ENCODE data around the gene TANC2.

TANC2 gene

DNA sequence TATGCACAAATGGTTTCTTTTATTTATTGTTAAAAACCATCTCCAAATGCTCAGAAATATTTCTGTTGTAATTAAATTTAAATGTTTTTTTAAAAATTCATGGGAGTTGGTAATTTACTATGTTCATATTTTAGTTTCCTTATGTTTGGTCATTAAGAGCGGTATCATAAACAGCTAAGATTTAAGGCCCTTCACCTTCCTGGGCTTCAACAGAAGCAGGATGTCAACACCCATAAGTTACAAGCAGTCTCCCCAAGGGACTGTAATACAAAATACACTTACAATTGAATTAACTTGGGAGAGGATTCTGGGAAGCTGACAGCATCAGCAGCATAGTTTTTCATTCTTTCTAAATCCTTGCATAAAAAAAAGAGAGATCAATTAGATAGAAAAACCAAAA lies 30.9 kb upstream of the TANC2 start:
- Histone ChIP-seq H3K9ac (ENCODE audit: low read length) (no peak overlapping the region), H3K36me3 (ENCODE audit: control insufficient read depth, insufficient read depth, low read length) (no peaks in the 10 kb centered on the region), H3K27ac (ENCODE audit: low read depth, low read length) (no peak overlapping the region), H3K4me3 (ENCODE audit: low read length) (no peak overlapping the region), H3K27me3 (ENCODE audit: control insufficient read depth, insufficient read depth, low read length) (no peaks in the 10 kb centered on the region), H3K4me1 (ENCODE audit: control insufficient read depth, insufficient read depth, low read length) (no peaks in the 10 kb centered on the region)

DNA sequence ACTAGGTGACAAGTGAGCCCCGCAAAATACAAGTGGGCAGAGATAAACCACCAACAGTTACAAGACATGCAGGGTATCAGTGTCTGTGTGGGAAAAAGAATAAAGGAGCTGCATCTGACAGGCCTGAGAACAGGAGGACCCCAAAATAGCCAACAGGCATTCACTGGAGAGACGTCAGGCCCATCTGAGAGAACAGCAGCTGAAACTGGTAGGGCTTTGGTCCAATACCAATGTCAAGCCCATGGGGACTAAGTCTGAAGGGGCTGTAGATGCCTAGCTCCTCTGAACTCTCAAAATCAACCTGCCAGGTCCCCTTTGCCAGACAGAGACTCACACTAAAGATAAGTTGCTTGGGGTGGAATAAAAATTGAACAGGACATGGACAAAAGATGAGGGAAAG lies 30.5 kb upstream of the TANC2 start:
- Histone ChIP-seq H3K27ac (ENCODE audit: low read depth, low read length) (no peak overlapping the region), H3K36me3 (ENCODE audit: control insufficient read depth, insufficient read depth, low read length) (no peaks in the 10 kb centered on the region), H3K9ac (ENCODE audit: low read length) (no peak overlapping the region), H3K4me1 (ENCODE audit: control insufficient read depth, insufficient read depth, low read length) (no peaks in the 10 kb centered on the region), H3K4me3 (ENCODE audit: low read length) (no peak overlapping the region), H3K27me3 (ENCODE audit: control insufficient read depth, insufficient read depth, low read length) (no peaks in the 10 kb centered on the region)

- H3K4me3 ChIP-seq (ENCODE audit: low read length) = no peak overlapping the region
- H3K36me3 ChIP-seq (ENCODE audit: control insufficient read depth, insufficient read depth, low read length) = no peaks in the 10 kb centered on the region
- H3K27me3 ChIP-seq (ENCODE audit: control insufficient read depth, insufficient read depth, low read length) = no peaks in the 10 kb centered on the region
- no peaks in the 10 kb centered on the region for H3K4me1 ChIP-seq (ENCODE audit: control insufficient read depth, insufficient read depth, low read length)
- no peak overlapping the region for H3K27ac ChIP-seq (ENCODE audit: low read depth, low read length)
- H3K9ac ChIP-seq (ENCODE audit: low read length) = no peak overlapping the region
Observed at GRCh38 chr17:62937606-62938005, 28.4 kb upstream of the TANC2 start.

GRCh38 chr17:62941358-62941991 lies 24.6 kb upstream of the TANC2 start:
- Histone ChIP-seq H3K4me3 (ENCODE audit: low read length) (no peak overlapping the region), H3K27me3 (ENCODE audit: control insufficient read depth, insufficient read depth, low read length) (no peaks in the 10 kb centered on the region), H3K36me3 (ENCODE audit: control insufficient read depth, insufficient read depth, low read length) (no peaks in the 10 kb centered on the region), H3K9ac (ENCODE audit: low read length) (no peak overlapping the region), H3K4me1 (ENCODE audit: control insufficient read depth, insufficient read depth, low read length) (no peaks in the 10 kb centered on the region), H3K27ac (ENCODE audit: low read depth, low read length) (no peak overlapping the region)

DNA sequence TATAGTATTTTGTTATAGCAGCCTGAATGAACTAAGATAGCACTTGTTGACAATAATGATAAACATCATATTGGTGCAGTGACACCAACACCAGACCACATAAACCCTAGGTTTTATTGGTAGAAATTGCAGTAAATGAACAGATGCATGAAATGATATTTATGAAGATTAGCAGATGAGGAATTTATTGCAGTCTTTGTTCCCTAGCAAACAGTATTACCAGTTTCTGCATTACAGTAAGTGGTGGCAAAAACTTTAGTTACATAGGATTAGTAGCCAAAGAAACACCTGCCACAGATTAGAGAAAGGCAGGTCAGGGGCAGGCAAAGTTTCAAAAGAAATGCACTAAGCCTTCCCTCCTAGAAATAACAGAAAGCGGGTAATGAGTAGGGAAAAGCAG lies 17.7 kb upstream of the TANC2 start:
- H3K27ac ChIP-seq (ENCODE audit: low read depth, low read length) = no peak overlapping the region
- H3K27me3 ChIP-seq (ENCODE audit: control insufficient read depth, insufficient read depth, low read length) = no peaks in the 10 kb centered on the region
- no peak overlapping the region for H3K4me3 ChIP-seq (ENCODE audit: low read length)
- H3K36me3 ChIP-seq (ENCODE audit: control insufficient read depth, insufficient read depth, low read length) = no peaks in the 10 kb centered on the region
- H3K4me1 ChIP-seq (ENCODE audit: control insufficient read depth, insufficient read depth, low read length) = no peaks in the 10 kb centered on the region
- H3K9ac ChIP-seq (ENCODE audit: low read length) = no peak overlapping the region

GRCh38 chr17:62949036-62949435 lies 17.0 kb upstream of the TANC2 start:
- no peaks in the 10 kb centered on the region for H3K27me3 ChIP-seq (ENCODE audit: control insufficient read depth, insufficient read depth, low read length)
- H3K36me3 ChIP-seq (ENCODE audit: control insufficient read depth, insufficient read depth, low read length) = no peaks in the 10 kb centered on the region
- no peak overlapping the region for H3K4me3 ChIP-seq (ENCODE audit: low read length)
- no peaks in the 10 kb centered on the region for H3K4me1 ChIP-seq (ENCODE audit: control insufficient read depth, insufficient read depth, low read length)
- H3K27ac ChIP-seq (ENCODE audit: low read depth, low read length) = no peak overlapping the region
- no peak overlapping the region for H3K9ac ChIP-seq (ENCODE audit: low read length)

- Histone ChIP-seq H3K27me3 (ENCODE audit: control insufficient read depth, insufficient read depth, low read length) (no peaks in the 10 kb centered on the region), H3K9ac (ENCODE audit: low read length) (no peak overlapping the region), H3K36me3 (ENCODE audit: control insufficient read depth, insufficient read depth, low read length) (no peaks in the 10 kb centered on the region), H3K4me3 (ENCODE audit: low read length) (no peak overlapping the region), H3K27ac (ENCODE audit: low read depth, low read length) (no peak overlapping the region), H3K4me1 (ENCODE audit: control insufficient read depth, insufficient read depth, low read length) (no peaks in the 10 kb centered on the region)
Observed at GRCh38 chr17:62950067-62950466, 16.0 kb upstream of the TANC2 start.

DNA sequence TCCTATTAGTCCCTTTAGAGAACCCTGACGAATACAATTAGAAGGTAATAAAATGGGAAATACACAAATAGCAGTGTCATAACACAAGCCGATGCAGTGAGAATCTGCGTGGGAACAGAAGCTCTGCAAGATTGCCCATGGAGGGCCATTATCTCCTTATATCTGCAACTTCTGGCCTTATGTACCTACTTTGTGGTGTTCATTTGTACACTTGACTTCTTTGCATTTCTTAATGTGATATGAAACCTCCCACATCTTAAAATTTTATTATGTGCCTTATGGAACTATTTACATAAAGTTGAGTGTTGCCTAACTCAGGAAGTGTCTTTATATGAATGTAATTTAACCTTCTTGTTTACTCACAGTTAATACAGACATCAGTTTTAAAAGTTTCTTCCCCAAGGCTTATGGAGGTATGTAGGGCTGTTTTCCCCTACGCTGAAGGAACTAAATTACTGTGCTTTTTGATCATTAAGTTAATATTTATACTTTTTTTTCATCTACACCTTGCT lies 10.1 kb upstream of the TANC2 start:
- H3K4me3 ChIP-seq (ENCODE audit: low read length) = no peak overlapping the region
- no peaks in the 10 kb centered on the region for H3K4me1 ChIP-seq (ENCODE audit: control insufficient read depth, insufficient read depth, low read length)
- H3K27me3 ChIP-seq (ENCODE audit: control insufficient read depth, insufficient read depth, low read length) = no peaks in the 10 kb centered on the region
- H3K9ac ChIP-seq (ENCODE audit: low read length) = no peak overlapping the region
- no peak overlapping the region for H3K27ac ChIP-seq (ENCODE audit: low read depth, low read length)
- H3K36me3 ChIP-seq (ENCODE audit: control insufficient read depth, insufficient read depth, low read length) = no peaks in the 10 kb centered on the region

DNA sequence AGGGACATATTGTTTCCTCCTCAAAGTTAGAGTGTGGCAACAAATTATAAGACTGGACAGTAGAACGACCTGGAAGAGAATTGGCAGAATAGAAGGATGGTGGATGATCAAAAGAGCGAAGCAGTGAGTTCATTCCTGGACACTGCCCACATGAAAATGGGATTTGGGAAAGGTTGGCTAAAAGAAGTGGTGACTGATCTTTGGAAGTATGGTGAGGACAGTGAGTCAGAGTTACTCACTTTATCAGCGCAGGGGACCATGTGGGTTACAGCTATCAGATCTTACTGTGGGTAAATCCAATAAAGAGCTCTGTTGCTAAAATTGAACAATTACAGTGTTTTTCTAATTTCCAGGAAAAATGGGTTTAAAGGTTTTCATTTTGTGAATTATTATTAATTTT lies 2.7 kb upstream of the TANC2 start:
- no peaks in the 10 kb centered on the region for H3K36me3 ChIP-seq (ENCODE audit: control insufficient read depth, insufficient read depth, low read length)
- peaks cover 2% of the 10 kb centered on the region for H3K4me1 ChIP-seq (ENCODE audit: control insufficient read depth, insufficient read depth, low read length)
- H3K9ac ChIP-seq (ENCODE audit: low read length) = no peak overlapping the region
- H3K27ac ChIP-seq (ENCODE audit: low read depth, low read length) = no peak overlapping the region
- H3K4me3 ChIP-seq (ENCODE audit: low read length) = no peak overlapping the region
- no peaks in the 10 kb centered on the region for H3K27me3 ChIP-seq (ENCODE audit: control insufficient read depth, insufficient read depth, low read length)

DNA sequence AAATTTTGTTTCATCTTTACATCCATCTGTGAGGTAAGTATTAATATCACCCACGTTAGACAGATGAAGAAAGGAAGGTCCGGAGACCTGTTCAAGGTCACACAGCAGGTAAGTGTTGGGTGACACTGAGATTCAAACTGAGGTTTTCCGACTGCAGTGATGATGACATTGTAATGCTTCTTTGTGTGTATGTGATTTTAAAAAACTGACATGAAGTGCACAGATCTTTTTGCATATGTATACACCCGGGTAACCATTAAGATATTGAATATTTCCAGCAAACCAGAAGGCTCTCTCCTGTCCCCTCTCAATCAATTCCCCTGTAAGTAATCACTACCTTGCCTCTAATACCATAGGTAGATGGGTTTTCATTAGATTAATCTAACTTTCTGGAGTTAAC lies 1.5 kb upstream of the TANC2 start:
- no peaks in the 10 kb centered on the region for H3K36me3 ChIP-seq (ENCODE audit: control insufficient read depth, insufficient read depth, low read length)
- no peaks in the 10 kb centered on the region for H3K27me3 ChIP-seq (ENCODE audit: control insufficient read depth, insufficient read depth, low read length)
- H3K4me1 ChIP-seq (ENCODE audit: control insufficient read depth, insufficient read depth, low read length) = peaks cover 3% of the 10 kb centered on the region
- no peak overlapping the region for H3K9ac ChIP-seq (ENCODE audit: low read length)
- no peak overlapping the region for H3K27ac ChIP-seq (ENCODE audit: low read depth, low read length)
- H3K4me3 ChIP-seq (ENCODE audit: low read length) = no peak overlapping the region

DNA sequence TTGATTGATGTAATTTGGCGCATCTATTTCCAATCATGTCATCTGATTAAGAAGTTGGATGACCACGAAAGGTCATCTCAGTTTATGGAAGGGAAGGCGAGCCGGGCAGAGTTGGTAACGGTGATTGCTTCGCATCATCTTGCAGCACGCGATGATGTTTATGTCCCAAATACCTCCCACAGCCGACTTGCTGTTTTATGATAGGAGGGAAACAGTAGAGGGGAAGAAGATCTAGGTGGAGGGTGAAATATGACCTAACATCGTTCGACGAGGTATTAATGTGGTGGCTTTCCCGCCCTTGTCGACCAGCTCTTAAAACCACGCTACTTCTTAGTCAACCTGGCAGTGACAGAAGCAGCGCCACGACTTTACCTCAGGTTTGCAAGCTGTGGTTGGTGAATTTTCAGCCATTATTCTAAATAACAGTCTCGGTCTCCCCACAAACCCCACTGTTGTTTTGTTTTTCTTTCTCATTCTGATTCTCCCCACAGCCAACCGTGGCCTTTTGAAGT lies 805 bp upstream of the TANC2 start:
- Histone ChIP-seq H3K4me3 (ENCODE audit: low read length) (peak overlapping the region; percentile 73), H3K36me3 (ENCODE audit: control insufficient read depth, insufficient read depth, low read length) (no peaks in the 10 kb centered on the region), H3K9ac (ENCODE audit: low read length) (no peak overlapping the region), H3K4me1 (ENCODE audit: control insufficient read depth, insufficient read depth, low read length) (peaks cover 3% of the 10 kb centered on the region), H3K27me3 (ENCODE audit: control insufficient read depth, insufficient read depth, low read length) (no peaks in the 10 kb centered on the region), H3K27ac (ENCODE audit: low read depth, low read length) (peak overlapping the region; percentile 86)

DNA sequence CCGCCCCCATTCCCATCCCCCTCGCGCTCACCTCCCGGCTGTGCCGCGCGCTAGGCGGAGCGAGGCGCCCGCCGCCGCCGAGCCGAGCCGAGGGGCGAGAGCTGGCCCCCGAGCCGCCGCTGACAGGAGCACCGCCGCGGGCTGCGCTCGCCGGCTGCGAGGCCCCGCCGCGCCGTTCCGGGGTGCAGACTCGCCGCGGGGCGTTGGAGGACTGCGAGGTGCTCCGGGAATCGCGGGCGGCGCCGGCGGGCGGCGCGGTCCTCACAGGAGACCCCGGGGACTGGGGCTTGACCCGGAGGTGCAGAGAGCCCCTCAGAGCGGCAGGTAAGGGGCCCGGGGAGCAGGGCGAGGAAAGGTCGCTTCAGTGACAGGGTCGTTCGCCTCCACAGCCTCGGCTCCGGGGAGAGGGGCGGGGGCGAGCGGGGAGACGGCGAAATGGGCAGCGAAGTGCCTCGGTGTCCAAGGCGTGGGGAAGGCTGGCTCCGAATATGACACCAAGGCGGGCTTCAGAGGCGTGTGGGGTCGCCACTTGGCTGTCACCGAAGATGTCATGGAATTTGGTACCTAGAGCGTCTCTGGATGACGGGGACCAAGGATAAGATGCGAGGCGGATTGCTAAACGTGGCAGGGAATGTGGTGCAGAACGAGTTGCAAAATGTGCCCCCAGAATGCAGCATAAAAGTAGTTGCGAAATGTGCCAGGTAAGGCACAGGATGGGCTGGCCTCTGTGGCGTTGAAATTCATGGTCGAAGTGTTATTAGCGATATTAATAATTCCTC lies 580 bp downstream of the TANC2 start:
- Histone ChIP-seq H3K27me3 (ENCODE audit: control insufficient read depth, insufficient read depth, low read length) (no peaks in the 10 kb centered on the region), H3K27ac (ENCODE audit: low read depth, low read length) (peak overlapping the region; percentile 67), H3K9ac (ENCODE audit: low read length) (peak overlapping the region; percentile 59), H3K4me1 (ENCODE audit: control insufficient read depth, insufficient read depth, low read length) (peaks cover 3% of the 10 kb centered on the region), H3K4me3 (ENCODE audit: low read length) (peak overlapping the region; percentile 65), H3K36me3 (ENCODE audit: control insufficient read depth, insufficient read depth, low read length) (no peaks in the 10 kb centered on the region)

- Histone ChIP-seq H3K4me1 (ENCODE audit: control insufficient read depth, insufficient read depth, low read length) (peaks cover 3% of the 10 kb centered on the region), H3K36me3 (ENCODE audit: control insufficient read depth, insufficient read depth, low read length) (no peaks in the 10 kb centered on the region), H3K27ac (ENCODE audit: low read depth, low read length) (no peak overlapping the region), H3K27me3 (ENCODE audit: control insufficient read depth, insufficient read depth, low read length) (no peaks in the 10 kb centered on the region), H3K4me3 (ENCODE audit: low read length) (peak overlapping the region; percentile 65), H3K9ac (ENCODE audit: low read length) (no peak overlapping the region)
Observed at GRCh38 chr17:62967205-62967529, 1.1 kb downstream of the TANC2 start.

Data from rectal smooth muscle tissue (tissue), 1 donor.